SK-N-SH (cell line): ENCODE measurements around the gene NPEPL1. TPM values are rescaled to one million over a fixed set of nuclear protein-coding genes. Genes with fewer than 3 reads are reported as not detected.

Experiments used
- CTCF ChIA-PET: fragments of 300-600, 350-600 bp; formaldehyde crosslinking; extraction: SDS; loops from one replicate; lab custom pipeline; 2021; lab: Yijun Ruan, JAX
- POLR2A ChIA-PET: fragments of 350-600 bp; sonication (Branson Sonifier 250); formaldehyde crosslinking; extraction: SDS; loops from one replicate; lab custom pipeline; 2020; ENCODE audit warnings: antibody characterized with exemption, inconsistent platforms; lab: Yijun Ruan, JAX
- DNase-seq: peaks from one replicate; pipeline ENCODE4 v3.0.0; 2012
- H2AFZ ChIP-seq: fragments of 200-600 bp; sonication (generic); 2 replicates; pipeline ENCODE4 v1.8.1; 2016; ENCODE audit warnings: antibody characterized with exemption, mild to moderate bottlenecking, low read depth
- H3F3A ChIP-seq: fragments of 200-600 bp; sonication (generic); replicated peaks from 2 replicates; pipeline ENCODE3; 2016; ENCODE audit warnings: antibody characterized with exemption, mild to moderate bottlenecking; ENCODE audit not compliant: insufficient read depth
- H3K27ac ChIP-seq, 2 experiments: fragments of 200-500 bp in 1 of 2; fragments of 200-600 bp in 1 of 2; sonication (Bioruptor generic) in 1 of 2; sonication (generic), shearing (Covaris generic) in 1 of 2; 2 replicates each; pipeline versions ENCODE4 v1.5.1 to v1.6.1; 2014 to 2016; ENCODE audit warnings: low read depth in 2 of 2, inconsistent platforms in 1 of 2, low read length in 1 of 2, mild to moderate bottlenecking in 1 of 2, mixed read lengths in 1 of 2
- H3K27me3 ChIP-seq: fragments of 200-600 bp; sonication (generic), shearing (Covaris generic); 2 replicates; pipeline ENCODE4 v1.6.1; 2016; ENCODE audit warnings: mixed run types; ENCODE audit not compliant: insufficient read depth
- H3K36me3 ChIP-seq, 2 experiments: fragments of 200-500 bp in 1 of 2; fragments of 200-600 bp in 1 of 2; sonication (Bioruptor generic) in 1 of 2; sonication (generic) in 1 of 2; replicated peaks in 1 of 2; 2 replicates each; pipeline versions ENCODE3 to v1.5.1; 2014 to 2016; ENCODE audit warnings: low read length in 1 of 2, mild to moderate bottlenecking in 1 of 2; ENCODE audit not compliant: insufficient read depth in 2 of 2, control insufficient read depth in 1 of 2
- H3K4me1 ChIP-seq, 2 experiments: fragments of 200-500 bp in 1 of 2; fragments of 200-600 bp in 1 of 2; sonication (Bioruptor generic) in 1 of 2; sonication (generic), shearing (Covaris generic) in 1 of 2; 2 replicates each; pipeline versions ENCODE4 v1.5.1 to v1.6.1; 2014 to 2016; ENCODE audit warnings: low read depth in 1 of 2, low read length in 1 of 2, mixed run types in 1 of 2; ENCODE audit not compliant: insufficient read depth in 2 of 2, control insufficient read depth in 1 of 2
- H3K4me2 ChIP-seq: fragments of 200-600 bp; sonication (generic), shearing (Covaris generic); 2 replicates; pipeline ENCODE4 v1.6.1; 2017; ENCODE audit warnings: mixed run types
- H3K4me3 ChIP-seq, 2 experiments: fragments of 200-500 bp in 1 of 2; fragments of 200-600 bp in 1 of 2; sonication (Bioruptor generic) in 1 of 2; sonication (generic), shearing (Covaris generic) in 1 of 2; 2 replicates each; pipeline versions ENCODE4 v1.5.1 to v1.8.1; 2014 to 2016; ENCODE audit warnings: low read depth in 2 of 2, inconsistent platforms in 1 of 2, low read length in 1 of 2, mild to moderate bottlenecking in 1 of 2, mixed read lengths in 1 of 2, moderate library complexity in 1 of 2
- H3K79me2 ChIP-seq: fragments of 200-600 bp; sonication (generic); 2 replicates; pipeline ENCODE4 v1.8.1; 2017; ENCODE audit warnings: mild to moderate bottlenecking; ENCODE audit not compliant: insufficient read depth
- H3K9ac ChIP-seq: fragments of 200-600 bp; sonication (generic); 2 replicates; pipeline ENCODE4 v1.6.1; 2017; ENCODE audit warnings: mixed run types
- H3K9me2 ChIP-seq: fragments of 200-600 bp; sonication (generic); 2 replicates; pipeline ENCODE4 v1.6.1; 2017; ENCODE audit warnings: mixed run types
- H3K9me3 ChIP-seq: fragments of 200-600 bp; sonication (generic); 2 replicates; pipeline ENCODE4 v1.6.1; 2017; ENCODE audit warnings: mixed run types, mild to moderate bottlenecking, moderate library complexity
- H4K20me1 ChIP-seq: fragments of 200-600 bp; sonication (generic); 2 replicates; pipeline ENCODE4 v1.6.1; 2017; ENCODE audit warnings: mild to moderate bottlenecking, mixed run types; ENCODE audit not compliant: insufficient read depth
- CTCF ChIP-seq: fragments of 200-600 bp; sonication (generic); IDR thresholded peaks from 2 replicates; pipeline ENCODE4 v1.6.1; 2017; ENCODE audit warnings: antibody characterized with exemption, mild to moderate bottlenecking, moderate library complexity
- FOXJ3 ChIP-seq: sonication (generic); formaldehyde crosslinking; IDR thresholded peaks from 2 replicates; pipeline ENCODE4 v1.5.1; 2020; ENCODE audit warnings: mild to moderate bottlenecking, missing genetic modification reagents
- GABPA ChIP-seq: IDR thresholded peaks from 2 replicates; pipeline ENCODE4 v1.4.0; 2012; ENCODE audit warnings: low read depth, mild to moderate bottlenecking
- GATA2 ChIP-seq: sonication (generic); formaldehyde crosslinking; IDR thresholded peaks from 2 replicates; pipeline ENCODE4 v1.5.0; 2020; ENCODE audit warnings: mild to moderate bottlenecking, missing genetic modification reagents
- MEF2A ChIP-seq: IDR thresholded peaks from 2 replicates; pipeline ENCODE4 v1.4.0; 2012; ENCODE audit warnings: low read depth, borderline replicate concordance
- PBX3 ChIP-seq: IDR thresholded peaks from 2 replicates; pipeline ENCODE4; 2012
- RAD21 ChIP-seq: IDR thresholded peaks from 2 replicates; pipeline ENCODE4 v1.6.1; 2012; ENCODE audit warnings: mild to moderate bottlenecking, low read length
- RCOR1 ChIP-seq: fragments of 150-350 bp; IDR thresholded peaks from 2 replicates; pipeline ENCODE4 v1.6.1; 2017; ENCODE audit warnings: antibody characterized with exemption, low read length
- REST ChIP-seq: IDR thresholded peaks from 2 replicates; pipeline ENCODE4 v1.6.1; 2012; ENCODE audit warnings: mild to moderate bottlenecking, low read depth, low read length, moderate library complexity
- RXRA ChIP-seq: IDR thresholded peaks from 2 replicates; pipeline ENCODE4 v1.4.0; 2012; ENCODE audit warnings: low read depth, mild to moderate bottlenecking, borderline replicate concordance
- SMC3 ChIP-seq: IDR thresholded peaks from 2 replicates; pipeline ENCODE4 v1.6.1; 2012; ENCODE audit warnings: low read depth, low read length, improper control_type of control experiment
- TCF12 ChIP-seq: IDR thresholded peaks from 2 replicates; pipeline ENCODE4 v1.4.0; 2012
- USF2 ChIP-seq: fragments of 150-350 bp; IDR thresholded peaks from 2 replicates; pipeline ENCODE4 v1.6.1; 2017; ENCODE audit warnings: antibody characterized with exemption, low read length, low read depth, borderline replicate concordance
- WGBS: methylation state at CpG from one replicate; pipeline ENCODE4 v1.1.6; 2017; ENCODE audit warnings: low lambda C conversion rate; 5-methylcytosine and 5-hydroxymethylcytosine counted together
- polyA plus RNA-seq, 3 experiments: library from polyadenylated mRNA; depleted of rRNA; stranded (reverse); fragments of >200 nt; gene quantifications; 2 replicates each; pipeline ENCODE4 v1.2.3, GENCODE V29; 2012

NPEPL1 gene
- polyA plus RNA-seq, 1 of the 3 experiments (the other 2 are of a cell fraction), result 2.8 TPM

- H3K4me3 ChIP-seq, result no peak overlapping the region
- no peak overlapping the region for H3K27ac ChIP-seq
- H2AFZ ChIP-seq, result no peak overlapping the region
- peaks cover 3% of the 10 kb centered on the region; the same call in 1 of the 2 replicates for H4K20me1 ChIP-seq
- CTCF ChIA-PET, result interaction anchor here (1.3 kb wide), 1 partner anchor 13 kb away, joined by 5 read pairs; the partner anchor contains the start of gene STX16
- H3K4me2 ChIP-seq, result no peak overlapping the region
- POLR2A ChIA-PET, result no interaction called here
- H3K4me1 ChIP-seq, result peaks cover 9% of the 10 kb centered on the region in 2 experiments; a peak in 3 of 4 replicates
- H3K79me2 ChIP-seq, result peaks cover 95% of the 10 kb centered on the region
- H3K9ac ChIP-seq, result no peak overlapping the region
- no peaks in the 10 kb centered on the region for H3F3A ChIP-seq
- no peak for DNase-seq
- no peaks in the 10 kb centered on the region for H3K27me3 ChIP-seq
- TF ChIP-seq USF2 (no peak), GABPA (no peak), MEF2A (no peak), SMC3 (no peak), RAD21 (no peak), RCOR1 (no peak), REST (no peak), RXRA (no peak), GATA2 (CRISPR knock-in tag) (no peak), PBX3 (no peak), CTCF (no peak), FOXJ3 (CRISPR knock-in tag) (no peak), TCF12 (no peak)
- TF ChIP-seq, all 33 proteins: peak for 0
- 98% methylated on average over 2 of the region's 2 CpGs for WGBS
- peaks cover 44 to 74% of the 10 kb centered on the region in 2 experiments for H3K36me3 ChIP-seq
- no peaks in the 10 kb centered on the region for H3K9me2 ChIP-seq
- no peaks in the 10 kb centered on the region for H3K9me3 ChIP-seq
Measured at GRCh38 chr20:58664331-58664730, 28.3 kb upstream of the NPEPL1 start.
